Central memory CD8-positive, alpha-beta T cell (primary cell): Measurements from ENCODE around the gene PBX3.

Experiments used
- ATAC-seq: fragments of 150-1000 bp; cut with Tn5 transposase; replicated peaks from 2 replicates; pipeline ENCODE4 v1.10.0; 2022; ENCODE audit warnings: mild to moderate bottlenecking, moderate FRiP score, moderate number of reproducible peaks; ENCODE audit not compliant: poor library complexity, severe bottlenecking; ENCODE audit errors: extremely low read depth
- DNase-seq, 2 donors: peaks; one replicate each; pipeline ENCODE4 v3.0.0; 2021; ENCODE audit warnings: low spot score in 2 of 2
- H3K27ac Mint-ChIP-seq: one replicate; pipeline ENCODE4 v1.8.0; 2022; ENCODE audit warnings: low read depth, mild to moderate bottlenecking, moderate library complexity, mixed read lengths
- H3K27me3 Mint-ChIP-seq: one replicate; pipeline ENCODE4 v1.8.0; 2022; ENCODE audit warnings: mixed read lengths
- H3K36me3 Mint-ChIP-seq: one replicate; pipeline ENCODE4 v1.8.0; 2022; ENCODE audit warnings: mild to moderate bottlenecking, moderate library complexity, mixed read lengths; ENCODE audit not compliant: insufficient read depth
- H3K4me1 Mint-ChIP-seq: one replicate; pipeline ENCODE4 v1.8.0; 2022; ENCODE audit warnings: mixed read lengths
- H3K4me3 Mint-ChIP-seq: one replicate; pipeline ENCODE4 v1.8.0; 2022; ENCODE audit warnings: mild to moderate bottlenecking, moderate library complexity, mixed read lengths
- H3K9me3 Mint-ChIP-seq: one replicate; pipeline ENCODE4 v1.8.0; 2022; ENCODE audit warnings: mixed read lengths

PBX3 gene

GRCh38 chr9:125878164-125878631, 131.0 kb downstream of the PBX3 start:
- H3K4me3 Mint-ChIP-seq, result no peak overlapping the region
- no peak for DNase-seq
- no peak for ATAC-seq
- H3K4me1 Mint-ChIP-seq, result no peaks in the 10 kb centered on the region
- no peaks in the 10 kb centered on the region for H3K9me3 Mint-ChIP-seq
- no peaks in the 10 kb centered on the region for H3K27me3 Mint-ChIP-seq
- H3K36me3 Mint-ChIP-seq, result peaks cover 2% of the 10 kb centered on the region
- H3K27ac Mint-ChIP-seq, result no peak overlapping the region

- Mint-ChIP-seq H3K9me3 (no peaks in the 10 kb centered on the region), H3K4me3 (no peak overlapping the region), H3K27ac (no peak overlapping the region), H3K4me1 (no peaks in the 10 kb centered on the region), H3K27me3 (no peaks in the 10 kb centered on the region), H3K36me3 (no peaks in the 10 kb centered on the region)
- DNase-seq (no peak), ATAC-seq (no peak)
Measured at GRCh38 chr9:125881042-125881441, 133.9 kb downstream of the PBX3 start.

GRCh38 chr9:125883565-125884217, 136.5 kb downstream of the PBX3 start:
- H3K27ac Mint-ChIP-seq, result no peak overlapping the region

GRCh38 chr9:125884218-125884595, 137.0 kb downstream of the PBX3 start:
- H3K36me3 Mint-ChIP-seq, result peaks cover 2% of the 10 kb centered on the region
- no peaks in the 10 kb centered on the region for H3K9me3 Mint-ChIP-seq
- DNase-seq (no peak), ATAC-seq (no peak)
- H3K4me3 Mint-ChIP-seq, result no peak overlapping the region
- peaks cover 3% of the 10 kb centered on the region for H3K4me1 Mint-ChIP-seq
- no peak overlapping the region for H3K27ac Mint-ChIP-seq
- H3K27me3 Mint-ChIP-seq, result peaks cover 18% of the 10 kb centered on the region

More at GRCh38 chr9:125883565-125884217, 136.5 kb downstream of the PBX3 start:
- Mint-ChIP-seq H3K36me3 (no peaks in the 10 kb centered on the region), H3K9me3 (no peaks in the 10 kb centered on the region), H3K27me3 (peaks cover 13% of the 10 kb centered on the region), H3K4me3 (no peak overlapping the region), H3K4me1 (no peaks in the 10 kb centered on the region)
- no peak for DNase-seq
- no peak for ATAC-seq

- ATAC-seq (no peak), DNase-seq (no peak)
- Mint-ChIP-seq H3K9me3 (no peaks in the 10 kb centered on the region), H3K36me3 (peaks cover 2% of the 10 kb centered on the region), H3K4me1 (peaks cover 7% of the 10 kb centered on the region), H3K27ac (no peak overlapping the region), H3K27me3 (peaks cover 24% of the 10 kb centered on the region), H3K4me3 (no peak overlapping the region)
Measured at GRCh38 chr9:125885405-125886034, 138.3 kb downstream of the PBX3 start.

GRCh38 chr9:125886365-125886764, 139.2 kb downstream of the PBX3 start:
- H3K27me3 Mint-ChIP-seq, result peaks cover 24% of the 10 kb centered on the region
- no peak overlapping the region for H3K4me3 Mint-ChIP-seq
- no peaks in the 10 kb centered on the region for H3K9me3 Mint-ChIP-seq
- peaks cover 2% of the 10 kb centered on the region for H3K36me3 Mint-ChIP-seq
- no peak for ATAC-seq
- no peak overlapping the region for H3K27ac Mint-ChIP-seq
- no peak for DNase-seq
- peaks cover 7% of the 10 kb centered on the region for H3K4me1 Mint-ChIP-seq

DNA sequence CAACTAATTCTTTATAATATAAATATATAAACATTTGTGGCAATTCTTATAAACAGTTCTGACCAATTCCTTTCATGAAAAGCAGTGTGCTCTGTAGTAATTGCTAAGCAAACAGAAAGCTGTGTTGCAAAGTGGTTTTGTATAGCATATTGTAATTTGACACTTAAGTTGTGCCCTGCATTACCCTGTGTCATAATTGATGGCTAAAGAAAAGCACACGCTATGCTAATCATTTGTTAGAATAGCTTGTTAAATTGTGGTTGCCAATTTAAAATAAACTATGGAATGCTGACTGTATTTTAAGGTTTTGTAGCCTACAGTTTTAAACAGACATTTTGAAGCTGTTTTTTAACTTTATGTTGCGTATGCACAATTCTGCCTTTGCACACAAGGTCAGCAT, 140.0 kb downstream of the PBX3 start:
- Mint-ChIP-seq H3K27me3 (peaks cover 24% of the 10 kb centered on the region), H3K27ac (no peak overlapping the region), H3K9me3 (no peaks in the 10 kb centered on the region), H3K4me1 (peaks cover 7% of the 10 kb centered on the region), H3K36me3 (peaks cover 2% of the 10 kb centered on the region), H3K4me3 (no peak overlapping the region)
- ATAC-seq, result no peak
- no peak for DNase-seq

- no peaks in the 10 kb centered on the region for H3K9me3 Mint-ChIP-seq
- no peak for ATAC-seq
- DNase-seq, result no peak
- peaks cover 2% of the 10 kb centered on the region for H3K36me3 Mint-ChIP-seq
- no peak overlapping the region for H3K27ac Mint-ChIP-seq
- no peak overlapping the region for H3K4me3 Mint-ChIP-seq
- peaks cover 7% of the 10 kb centered on the region for H3K4me1 Mint-ChIP-seq
- peaks cover 24% of the 10 kb centered on the region for H3K27me3 Mint-ChIP-seq
Measured at GRCh38 chr9:125888211-125888610, 141.0 kb downstream of the PBX3 start.

DNA sequence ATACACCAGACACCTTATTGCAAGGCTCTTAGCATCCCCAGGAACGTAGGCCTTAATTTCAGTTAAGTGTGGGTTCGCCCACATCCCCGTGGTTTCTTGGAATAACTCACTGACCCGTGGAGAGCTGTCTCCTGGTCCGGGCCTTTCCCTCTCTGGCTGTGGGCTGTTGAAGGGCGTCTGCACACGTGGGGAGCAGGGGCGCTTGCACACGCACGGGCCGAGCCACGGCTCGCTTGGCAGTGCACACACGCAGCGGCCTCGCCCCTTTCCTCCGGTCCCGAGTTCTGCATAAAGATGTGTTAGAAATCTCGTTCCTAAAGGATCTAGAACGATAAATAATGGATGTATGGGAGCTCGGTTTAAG, 141.9 kb downstream of the PBX3 start:
- Mint-ChIP-seq H3K4me1 (peaks cover 7% of the 10 kb centered on the region), H3K36me3 (peaks cover 2% of the 10 kb centered on the region), H3K9me3 (no peaks in the 10 kb centered on the region), H3K4me3 (peak overlapping the region; percentile 52), H3K27me3 (peaks cover 24% of the 10 kb centered on the region), H3K27ac (no peak overlapping the region)
- ATAC-seq (no peak), DNase-seq (no peak)

DNA sequence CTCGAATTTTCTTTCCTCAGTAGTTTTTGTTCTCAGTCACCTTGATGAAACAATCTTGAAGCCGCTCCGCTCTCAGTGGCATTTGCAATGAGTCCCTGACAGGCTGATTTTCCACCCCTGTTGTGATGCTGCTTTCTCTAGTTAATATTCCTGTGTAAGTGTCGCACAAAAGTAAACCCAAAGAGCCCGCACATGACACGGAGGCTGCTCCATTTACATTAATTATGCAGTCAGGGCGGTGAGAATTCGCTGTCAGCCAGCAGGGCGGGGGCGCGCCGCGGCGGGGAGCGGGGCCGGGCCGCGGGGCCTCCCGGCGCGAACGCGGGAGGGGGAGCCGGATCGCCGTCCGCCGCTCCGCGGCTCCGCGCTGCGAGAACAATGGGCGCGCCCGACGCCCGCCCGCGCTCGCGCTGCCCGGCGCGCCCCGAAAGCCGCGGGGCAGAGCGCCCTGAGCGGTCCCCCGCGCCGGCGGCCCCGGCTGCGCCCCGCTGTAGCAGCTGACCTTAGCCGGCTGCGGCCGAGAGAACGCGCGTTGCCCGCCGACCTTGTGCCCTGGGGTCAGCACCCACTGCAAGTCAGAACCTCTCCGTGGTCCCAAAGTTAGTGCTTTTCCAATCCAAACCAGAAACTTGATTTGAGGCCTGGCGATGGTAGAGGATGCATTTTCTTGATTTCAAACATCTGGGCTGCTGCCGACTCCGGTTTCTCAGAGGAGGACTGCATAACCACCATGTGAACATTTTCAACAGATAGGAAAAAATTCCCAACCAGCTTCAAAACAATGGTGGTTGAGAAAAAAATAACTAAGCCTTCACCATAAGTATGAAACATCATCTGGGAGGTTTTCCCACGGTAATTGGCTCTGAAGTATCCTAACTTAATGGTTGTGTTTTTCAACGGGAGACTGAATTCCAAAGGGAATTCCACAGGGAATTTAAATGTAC, 142.6 kb downstream of the PBX3 start:
- Mint-ChIP-seq H3K36me3 (peaks cover 2% of the 10 kb centered on the region), H3K27me3 (peaks cover 24% of the 10 kb centered on the region), H3K27ac (no peak overlapping the region), H3K9me3 (no peaks in the 10 kb centered on the region), H3K4me3 (peak overlapping the region; percentile 52), H3K4me1 (peaks cover 7% of the 10 kb centered on the region)
- ATAC-seq (peak; percentile 82), DNase-seq (peak in 1 of 2 donors; percentile 9)

GRCh38 chr9:125890826-125891225, 143.7 kb downstream of the PBX3 start:
- H3K4me3 Mint-ChIP-seq, result peak overlapping the region; percentile 52
- H3K9me3 Mint-ChIP-seq, result no peaks in the 10 kb centered on the region
- no peak overlapping the region for H3K27ac Mint-ChIP-seq
- H3K27me3 Mint-ChIP-seq, result peaks cover 24% of the 10 kb centered on the region
- DNase-seq (no peak), ATAC-seq (no peak)
- H3K36me3 Mint-ChIP-seq, result peaks cover 2% of the 10 kb centered on the region
- H3K4me1 Mint-ChIP-seq, result peaks cover 7% of the 10 kb centered on the region

DNA sequence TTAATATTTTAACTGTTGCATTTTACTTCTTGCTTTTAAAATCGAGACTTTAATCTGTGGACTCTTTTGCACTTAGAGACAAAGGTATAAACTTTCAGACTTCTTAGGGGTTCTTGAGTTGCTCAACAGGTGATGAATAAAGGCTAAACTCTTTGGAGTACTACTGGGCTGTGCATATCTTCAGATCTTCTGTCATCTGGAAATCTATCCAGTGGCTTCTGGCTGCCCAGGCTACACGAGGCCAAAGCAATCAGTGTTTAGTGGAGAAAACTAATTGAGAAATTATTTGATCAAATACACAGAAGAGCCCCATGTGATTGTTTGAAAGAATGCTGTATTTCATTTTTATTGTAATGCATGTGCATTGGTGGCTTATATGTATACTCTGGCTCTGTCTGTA, 146.1 kb downstream of the PBX3 start:
- ATAC-seq, result no peak
- H3K4me1 Mint-ChIP-seq, result peaks cover 7% of the 10 kb centered on the region
- no peak overlapping the region for H3K4me3 Mint-ChIP-seq

More for the DNA sequence above, 146.1 kb downstream of the PBX3 start:
- DNase-seq, result no peak
- Mint-ChIP-seq H3K27me3 (peaks cover 15% of the 10 kb centered on the region), H3K36me3 (peaks cover 2% of the 10 kb centered on the region), H3K9me3 (no peaks in the 10 kb centered on the region), H3K27ac (no peak overlapping the region)
